ENCODE results near the gene DNER. TPM values are rescaled to one million over a fixed set of nuclear protein-coding genes. Genes with fewer than 3 reads are reported as not detected.
"Not testable (repeated sequence)": the region's sequence is repeated elsewhere in the genome, so short reads cannot be mapped to it uniquely, and the experiment has no call there.

DNER gene
- total and polyA plus RNA-seq, 7 donors: 0.10 to 0.87 (median 0.35) TPM; not detected in 1

DNA sequence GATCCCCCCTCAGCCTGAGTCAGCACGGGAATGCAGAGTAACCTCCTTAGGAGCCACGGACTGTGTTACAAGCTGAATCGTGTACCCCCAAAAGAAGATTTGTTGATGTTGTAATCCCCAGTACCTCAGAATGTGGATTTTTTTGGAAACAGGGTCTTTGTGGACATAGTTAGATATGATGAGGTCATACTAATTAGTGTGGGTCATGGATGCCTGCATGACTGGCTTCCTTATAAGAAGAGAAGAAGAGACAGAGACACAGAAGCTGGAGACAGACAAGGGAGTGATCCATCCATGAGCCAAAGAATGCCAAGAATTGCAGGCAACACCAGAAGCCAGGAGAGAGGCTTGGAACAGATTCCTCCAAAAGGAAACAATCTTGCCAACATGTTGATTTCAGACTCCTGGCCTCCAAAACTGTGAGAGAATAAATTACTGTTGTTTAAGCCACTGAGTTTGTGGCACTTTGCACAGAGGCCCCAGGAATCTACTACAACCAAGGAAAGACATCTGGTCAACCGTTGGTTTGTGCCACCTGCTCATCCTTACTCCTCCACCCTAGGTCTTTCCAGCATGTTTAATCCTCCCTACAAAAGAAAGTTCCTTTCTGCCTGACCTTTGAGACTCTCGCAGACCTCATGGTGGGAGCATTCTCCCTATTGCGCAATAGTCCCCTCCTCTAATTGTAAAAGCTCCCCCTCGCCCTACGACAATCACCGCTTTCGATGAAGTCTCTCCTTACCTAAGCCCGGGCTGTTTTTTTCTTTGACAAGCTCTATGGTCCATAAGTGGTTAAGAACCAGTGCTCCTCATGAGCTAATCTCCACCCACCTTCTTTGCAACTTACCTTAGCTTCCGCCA is 91.6 kb downstream of the DNER start:
- 85 to 92% (median 86%) methylated on average over 12 of the region's 12 CpGs for WGBS, 3 donors
- ATAC-seq: no peak
- Histone ChIP-seq H3K4me1 (no peaks in the 10 kb centered on the region), H3K27me3 (ENCODE audit: insufficient read depth in 3 of 3, low read length in 2 of 3) (no peaks in the 10 kb centered on the region), H3K27ac (no peak overlapping the region), H3K4me3 (no peak overlapping the region), H3K9me3 (no peaks in the 10 kb centered on the region), H3K36me3 (ENCODE audit: insufficient read depth in 1 of 2, low read depth in 1 of 2) (no peaks in the 10 kb centered on the region)
- intact Hi-C loops (cut with DNase I): no loop called here
- TF ChIP-seq, protein P1, sequence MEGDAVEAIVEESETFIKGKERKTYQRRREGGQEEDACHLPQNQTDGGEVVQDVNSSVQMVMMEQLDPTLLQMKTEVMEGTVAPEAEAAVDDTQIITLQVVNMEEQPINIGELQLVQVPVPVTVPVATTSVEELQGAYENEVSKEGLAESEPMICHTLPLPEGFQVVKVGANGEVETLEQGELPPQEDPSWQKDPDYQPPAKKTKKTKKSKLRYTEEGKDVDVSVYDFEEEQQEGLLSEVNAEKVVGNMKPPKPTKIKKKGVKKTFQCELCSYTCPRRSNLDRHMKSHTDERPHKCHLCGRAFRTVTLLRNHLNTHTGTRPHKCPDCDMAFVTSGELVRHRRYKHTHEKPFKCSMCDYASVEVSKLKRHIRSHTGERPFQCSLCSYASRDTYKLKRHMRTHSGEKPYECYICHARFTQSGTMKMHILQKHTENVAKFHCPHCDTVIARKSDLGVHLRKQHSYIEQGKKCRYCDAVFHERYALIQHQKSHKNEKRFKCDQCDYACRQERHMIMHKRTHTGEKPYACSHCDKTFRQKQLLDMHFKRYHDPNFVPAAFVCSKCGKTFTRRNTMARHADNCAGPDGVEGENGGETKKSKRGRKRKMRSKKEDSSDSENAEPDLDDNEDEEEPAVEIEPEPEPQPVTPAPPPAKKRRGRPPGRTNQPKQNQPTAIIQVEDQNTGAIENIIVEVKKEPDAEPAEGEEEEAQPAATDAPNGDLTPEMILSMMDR (IDR thresholded peaks at IDR 0.05): no peak
- no peak for DNase-seq

DNA sequence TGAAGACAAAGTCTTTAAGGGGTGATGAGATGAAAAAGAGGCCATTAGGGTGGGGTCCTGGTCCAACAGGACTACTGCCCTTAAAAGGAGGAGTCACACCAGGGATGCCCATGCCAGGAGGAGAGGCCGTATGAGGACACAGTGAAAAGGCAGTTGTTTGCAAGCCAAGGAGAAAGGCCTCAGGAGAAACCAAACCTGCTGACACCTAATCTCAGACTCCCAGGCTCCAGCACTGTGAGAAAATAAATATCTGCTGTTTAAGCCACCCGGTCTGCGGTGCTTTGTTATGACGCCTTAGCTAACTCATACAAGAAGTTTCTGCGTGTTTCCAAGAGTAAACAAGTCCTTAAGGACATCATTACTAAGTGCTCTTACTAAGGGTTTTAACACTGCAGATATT is 93.6 kb downstream of the DNER start:
- intact Hi-C loops (cut with DNase I): no loop called here
- TF ChIP-seq, protein P1 (IDR thresholded peaks at IDR 0.05): no peak
- DNase-seq (no peak), ATAC-seq (no peak)
- Histone ChIP-seq H3K27ac (no peak overlapping the region), H3K36me3 (ENCODE audit: insufficient read depth in 1 of 2, low read depth in 1 of 2) (no peaks in the 10 kb centered on the region), H3K4me1 (no peaks in the 10 kb centered on the region), H3K9me3 (no peaks in the 10 kb centered on the region), H3K27me3 (ENCODE audit: insufficient read depth in 3 of 3, low read length in 2 of 3) (no peaks in the 10 kb centered on the region), H3K4me3 (no peak overlapping the region)
- 74 to 79% (median 76%) methylated on average over 5 of the region's 5 CpGs for WGBS, 3 donors

DNA sequence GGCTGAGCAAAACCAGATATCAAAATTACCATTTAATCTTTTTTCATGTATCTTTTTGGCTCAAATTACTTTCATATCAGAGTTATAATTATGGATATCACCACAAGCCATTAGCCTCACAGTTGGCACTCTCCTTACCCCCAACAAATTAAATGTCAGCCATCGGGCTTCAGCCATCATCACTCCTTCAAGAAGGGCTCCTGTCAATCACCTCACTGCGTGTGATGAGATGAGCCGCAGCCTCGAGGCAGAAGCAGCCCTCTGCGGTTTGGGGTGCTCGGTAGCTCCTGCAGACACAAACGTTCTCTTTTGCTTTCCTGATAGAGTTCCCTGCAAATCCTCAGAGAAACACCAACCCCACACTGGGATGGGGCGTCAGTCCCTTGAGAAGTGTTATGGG is 94.1 kb downstream of the DNER start:
- intact Hi-C loops (cut with DNase I): no loop called here
- 84 to 86% (median 86%) methylated on average over 8 of the region's 8 CpGs for WGBS, 3 donors
- ATAC-seq (no peak), DNase-seq (no peak)
- TF ChIP-seq, protein P1 (IDR thresholded peaks at IDR 0.05): no peak
- H3K9me3 ChIP-seq: no peaks in the 10 kb centered on the region
- H3K4me1 ChIP-seq: no peaks in the 10 kb centered on the region
- H3K36me3 ChIP-seq (ENCODE audit: insufficient read depth in 1 of 2, low read depth in 1 of 2): no peaks in the 10 kb centered on the region
- H3K4me3 ChIP-seq: no peak overlapping the region
- no peak overlapping the region for H3K27ac ChIP-seq
- no peaks in the 10 kb centered on the region for H3K27me3 ChIP-seq (ENCODE audit: insufficient read depth in 3 of 3, low read length in 2 of 3)

DNA sequence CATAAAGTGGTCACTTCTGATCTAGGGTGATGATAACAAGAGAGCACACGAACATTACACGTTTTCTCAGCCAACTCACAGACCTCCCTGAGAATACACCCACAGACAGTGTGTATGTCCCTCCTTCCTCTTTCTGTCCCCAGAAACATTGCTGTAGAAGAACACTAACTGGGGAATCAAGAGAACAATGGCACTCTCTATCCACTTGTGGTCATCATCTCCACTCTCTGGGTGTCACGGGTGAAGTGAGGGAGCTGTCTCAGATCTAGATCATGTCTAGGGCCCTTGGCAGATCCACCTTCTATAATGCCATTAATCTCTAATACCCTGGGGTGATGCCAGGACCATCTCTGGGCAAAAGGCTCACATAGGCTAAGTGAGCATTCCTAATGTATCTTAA is 97.9 kb downstream of the DNER start:
- ATAC-seq (no peak), DNase-seq (no peak)
- Histone ChIP-seq H3K4me1 (no peaks in the 10 kb centered on the region), H3K36me3 (ENCODE audit: insufficient read depth in 1 of 2, low read depth in 1 of 2) (no peaks in the 10 kb centered on the region), H3K9me3 (no peaks in the 10 kb centered on the region), H3K27me3 (ENCODE audit: insufficient read depth in 3 of 3, low read length in 2 of 3) (no peaks in the 10 kb centered on the region), H3K4me3 (no peak overlapping the region), H3K27ac (no peak overlapping the region)
- intact Hi-C loops (cut with DNase I): no loop called here
- 86 to 91% (median 89%) methylated on average over 3 of the region's 3 CpGs for WGBS, 3 donors
- TF ChIP-seq, protein P1 (IDR thresholded peaks at IDR 0.05): no peak

DNA sequence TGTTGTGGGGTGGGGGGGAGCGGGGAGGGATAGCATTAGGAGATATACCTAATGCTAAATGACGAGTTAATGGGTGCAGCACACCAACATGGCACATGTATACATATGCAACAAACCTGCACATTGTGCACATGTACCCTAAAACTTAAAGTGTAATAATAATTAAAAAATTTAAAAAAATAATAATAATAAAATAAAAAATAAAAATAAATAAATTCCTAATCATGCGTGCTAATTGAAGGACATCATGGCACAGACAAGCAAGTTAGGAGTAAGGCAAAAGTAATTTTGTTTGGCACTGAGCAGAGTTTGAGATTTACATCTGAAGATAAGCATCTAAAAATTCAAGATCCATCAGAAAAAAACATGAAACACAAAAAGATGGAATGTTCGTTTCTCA is 100.3 kb downstream of the DNER start:
- H3K27ac ChIP-seq; H3K27me3 ChIP-seq (ENCODE audit: insufficient read depth in 3 of 3, low read length in 2 of 3); ATAC-seq; H3K36me3 ChIP-seq (ENCODE audit: insufficient read depth in 1 of 2, low read depth in 1 of 2); H3K9me3 ChIP-seq; H3K4me1 ChIP-seq; intact Hi-C loops (cut with DNase I); DNase-seq; H3K4me3 ChIP-seq: not testable (repeated sequence)
- 77 to 87% (median 84%) methylated on average over 4 of the region's 4 CpGs for WGBS, 3 donors

Data from psoas muscle (tissue), 8 donors.